ENCODE results near the gene LAMB1. TPM values are rescaled to one million over a fixed set of nuclear protein-coding genes. Genes with fewer than 3 reads are reported as not detected.
A peak's percentile ranks its signal among the peaks of the same experiment; 100 is the strongest.
"Not testable (repeated sequence)": the region's sequence is repeated elsewhere in the genome, so short reads cannot be mapped to it uniquely, and the experiment has no call there.

LAMB1 gene
- total RNA-seq, 1 donor = 483 TPM

GRCh38 chr7:107958764-107959526 lies 44.0 kb downstream of the LAMB1 start:
- DNase-seq (ENCODE audit: low read depth) = peak; percentile 96
- no peak for TF ChIP-seq CTCF (IDR thresholded peaks at IDR 0.05; ENCODE audit: insufficient read depth, low read depth, low read length)
- no peak overlapping the region for H3K4me3 ChIP-seq (ENCODE audit: low read depth, low read length)

GRCh38 chr7:107957436-107957835 lies 45.5 kb downstream of the LAMB1 start:
- no peak for TF ChIP-seq CTCF (IDR thresholded peaks at IDR 0.05; ENCODE audit: insufficient read depth, low read depth, low read length)
- no peak for DNase-seq (ENCODE audit: low read depth)
- no peak overlapping the region for H3K4me3 ChIP-seq (ENCODE audit: low read depth, low read length)

- not testable (repeated sequence) for H3K4me3 ChIP-seq (ENCODE audit: low read depth, low read length); DNase-seq (ENCODE audit: low read depth)
These were observed 46.0 kb downstream of the LAMB1 start for GRCh38 chr7:107956950-107957349.

- DNase-seq (ENCODE audit: low read depth) = no peak
- TF ChIP-seq CTCF (IDR thresholded peaks at IDR 0.05; ENCODE audit: insufficient read depth, low read depth, low read length) = no peak
- H3K4me3 ChIP-seq (ENCODE audit: low read depth, low read length) = no peak overlapping the region
These were observed 47.6 kb downstream of the LAMB1 start for GRCh38 chr7:107955394-107955793.

GRCh38 chr7:107953924-107954303 lies 49.0 kb downstream of the LAMB1 start:
- no peak for TF ChIP-seq CTCF (IDR thresholded peaks at IDR 0.05; ENCODE audit: insufficient read depth, low read depth, low read length)
- DNase-seq (ENCODE audit: low read depth) = peak; percentile 74

GRCh38 chr7:107953265-107953923 lies 49.6 kb downstream of the LAMB1 start:
- no peak for DNase-seq (ENCODE audit: low read depth)
- H3K4me3 ChIP-seq (ENCODE audit: low read depth, low read length) = no peak overlapping the region
- TF ChIP-seq CTCF (IDR thresholded peaks at IDR 0.05; ENCODE audit: insufficient read depth, low read depth, low read length) = no peak

More at GRCh38 chr7:107953924-107954303, 49.0 kb downstream of the LAMB1 start:
- no peak overlapping the region for H3K4me3 ChIP-seq (ENCODE audit: low read depth, low read length)

GRCh38 chr7:107951896-107952295 lies 51.1 kb downstream of the LAMB1 start:
- TF ChIP-seq CTCF (IDR thresholded peaks at IDR 0.05; ENCODE audit: insufficient read depth, low read depth, low read length) = no peak
- no peak overlapping the region for H3K4me3 ChIP-seq (ENCODE audit: low read depth, low read length)
- DNase-seq (ENCODE audit: low read depth) = no peak

Measured in fibroblast of villous mesenchyme (primary cell).